Right renal cortex interstitium (tissue), 3 donors: ENCODE measurements around the gene GTF2A1L. TPM values are rescaled to one million over a fixed set of nuclear protein-coding genes. Genes with fewer than 3 reads are reported as not detected.
"Not testable (repeated sequence)": the region's sequence is repeated elsewhere in the genome, so short reads cannot be mapped to it uniquely, and the experiment has no call there.

Experiments used
- DNase-seq, 3 donors: peaks; one replicate each; pipeline ENCODE4 v3.0.0-alpha.2; 2013; ENCODE audit warnings: low read depth in 3 of 3, low spot score in 2 of 3
- polyA plus RNA-seq, 3 donors: library from polyadenylated mRNA; unstranded; fragments of 120-200 nt; gene quantifications; one replicate each; pipeline ENCODE4 v1.2.1, GENCODE V29; 2013; ENCODE audit not compliant: insufficient read length in 3 of 3

GTF2A1L gene
- polyA plus RNA-seq = 1 to 10 TPM in 1 of 3 donors, under 1 TPM in 1, not detected in 1; 0.35 to 1.6 TPM

DNA sequence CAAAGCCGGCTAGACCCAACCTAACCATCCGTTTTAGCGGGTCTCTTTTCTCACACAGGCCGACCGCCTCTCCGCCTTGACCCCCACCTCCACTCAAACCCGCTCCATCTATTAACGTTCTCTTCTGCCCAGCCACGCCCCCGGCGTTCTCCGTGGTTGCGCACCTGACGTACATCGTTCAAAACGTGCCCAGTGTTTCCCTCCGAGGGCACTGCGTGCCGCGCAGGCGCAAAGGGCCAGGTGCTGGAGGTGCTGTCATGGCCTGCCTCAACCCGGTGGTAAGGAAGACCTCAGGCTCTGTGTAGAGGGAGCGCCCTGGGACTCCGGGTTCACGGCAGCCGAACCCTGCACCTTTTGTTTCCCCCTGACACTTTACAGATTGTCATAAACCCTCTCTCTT is at the start of gene GTF2A1L:
TSS of gene GTF2A1L (plus strand) at position 239 of the 400 bp plus-strand sequence. CDS start at position 258, 19 bp downstream.
- no peak for DNase-seq

GRCh38 chr2:48568547-48568946 is 49.1 kb upstream of the GTF2A1L start:
- no peak for DNase-seq

DNA sequence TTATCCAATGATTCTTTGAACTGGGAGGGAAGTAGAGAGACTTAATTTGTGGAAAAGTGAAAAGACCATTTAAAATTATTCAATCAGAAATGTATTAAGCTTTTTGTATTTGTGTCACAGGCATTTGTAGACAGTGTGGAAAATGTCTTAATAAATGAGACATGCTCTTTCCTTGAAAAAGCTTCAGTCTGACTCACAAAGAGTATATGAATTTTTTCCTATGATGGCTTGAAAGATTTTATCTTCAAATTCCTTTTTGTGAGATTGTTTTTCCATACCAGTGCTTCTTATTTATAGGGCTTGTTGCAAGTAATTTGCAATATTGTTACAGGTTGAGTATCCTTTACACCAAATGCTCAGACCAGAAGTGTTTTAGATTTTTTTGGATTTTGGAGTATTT is 48.2 kb upstream of the GTF2A1L start:
- no peak for DNase-seq

DNA sequence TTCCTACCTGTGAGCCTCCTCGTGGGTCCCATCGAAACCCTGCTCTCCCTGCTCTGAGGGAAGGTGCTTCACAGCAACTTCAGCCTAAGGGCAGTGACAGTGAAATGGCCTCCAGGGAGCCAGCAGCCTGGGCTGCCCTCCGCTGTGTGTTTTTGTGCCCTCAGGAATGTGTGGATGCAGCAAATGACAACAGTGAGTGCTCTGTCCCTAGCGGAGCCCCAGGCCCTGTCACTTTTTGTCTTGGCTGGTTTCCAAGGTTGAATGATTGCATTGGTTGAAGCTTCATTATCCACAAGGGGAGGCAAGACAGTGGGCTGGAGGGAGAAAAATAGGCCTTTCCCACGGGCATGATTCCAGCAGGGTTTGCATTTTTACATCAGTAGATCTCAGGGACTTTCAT is 44.8 kb upstream of the GTF2A1L start:
- DNase-seq = no peak

DNA sequence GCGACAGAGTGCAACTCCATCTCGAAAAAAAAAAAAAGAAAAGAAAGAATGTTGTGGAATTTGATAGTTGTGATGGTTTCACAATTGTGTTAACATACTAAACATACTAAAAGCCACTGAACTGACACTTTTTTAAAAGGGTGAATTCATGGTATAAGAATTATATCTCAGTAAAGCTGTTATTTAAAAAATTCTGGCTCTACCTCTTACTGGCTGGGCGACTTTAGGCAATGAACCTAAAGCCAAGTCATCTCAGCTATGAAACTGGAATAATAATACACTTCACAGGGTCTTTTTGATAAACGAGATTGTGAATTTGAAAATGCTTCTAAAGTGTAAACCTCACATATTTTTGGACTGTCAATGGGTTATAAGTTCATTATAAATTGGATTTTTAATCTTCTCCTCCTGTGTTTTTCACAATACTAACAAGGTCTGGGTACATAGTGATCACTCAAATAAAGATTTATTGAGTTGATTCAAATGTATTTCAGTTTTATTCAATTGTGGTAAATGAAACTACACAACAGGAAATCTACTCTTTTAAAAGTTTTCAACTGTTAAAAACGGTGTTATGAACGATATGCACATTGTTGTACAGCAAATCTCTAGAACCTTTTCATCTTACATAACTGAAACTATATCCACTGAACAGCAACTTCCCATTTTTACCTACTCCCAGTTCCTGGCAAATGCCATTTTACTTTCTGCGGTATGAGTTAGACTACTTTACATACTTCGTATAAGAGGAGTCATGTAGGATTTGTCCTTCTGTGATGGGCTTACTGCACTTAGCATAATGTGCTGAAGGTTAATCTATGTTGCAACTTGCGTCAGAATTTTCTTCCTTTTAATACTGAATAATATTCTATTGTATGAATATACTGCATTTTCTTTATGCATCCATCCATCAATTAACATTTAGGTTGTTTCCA is 43.0 kb upstream of the GTF2A1L start:
- no peak for DNase-seq

DNA sequence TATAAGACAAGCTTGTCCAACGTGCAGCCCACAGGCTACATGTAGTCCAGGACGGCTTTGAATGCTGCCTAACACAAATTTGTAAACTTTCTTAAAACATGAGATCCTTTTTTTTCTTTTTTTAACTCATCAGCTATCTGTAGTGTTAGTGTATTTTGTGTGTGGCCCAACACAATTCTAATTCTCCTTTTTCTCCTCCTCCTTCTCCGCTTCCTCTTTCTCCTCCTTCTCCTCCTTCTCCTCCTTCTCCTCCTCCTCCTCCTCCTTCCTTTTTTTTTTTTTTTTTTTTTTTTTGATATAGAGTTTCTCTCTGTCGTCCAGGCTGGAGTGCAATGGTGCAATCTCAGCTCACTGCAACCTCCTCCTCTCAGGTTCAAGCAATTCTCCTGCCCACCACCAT is 39.3 kb upstream of the GTF2A1L start:
- no peak for DNase-seq

DNA sequence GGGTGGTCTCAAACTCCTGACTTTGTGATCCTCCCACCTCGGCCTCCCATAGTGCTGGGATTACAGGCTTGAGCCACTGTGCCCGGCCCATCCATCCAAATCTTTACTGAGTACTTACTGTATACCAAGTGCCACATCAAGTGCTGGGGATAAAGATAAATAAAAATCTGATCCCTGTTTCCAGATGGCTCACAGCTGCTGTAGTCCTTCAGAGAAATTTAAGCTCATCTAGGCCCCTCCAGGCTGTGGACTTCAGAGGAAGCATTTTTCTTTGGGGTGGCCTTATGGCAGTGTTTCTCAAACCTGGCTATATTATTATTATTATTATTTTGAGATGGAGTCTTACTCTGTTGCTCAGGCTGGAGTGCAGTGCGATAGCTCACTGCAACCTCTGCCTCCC is 33.7 kb upstream of the GTF2A1L start:
- DNase-seq = no peak

- no peak for DNase-seq
Measured at GRCh38 chr2:48584551-48584950, 33.1 kb upstream of the GTF2A1L start.

DNA sequence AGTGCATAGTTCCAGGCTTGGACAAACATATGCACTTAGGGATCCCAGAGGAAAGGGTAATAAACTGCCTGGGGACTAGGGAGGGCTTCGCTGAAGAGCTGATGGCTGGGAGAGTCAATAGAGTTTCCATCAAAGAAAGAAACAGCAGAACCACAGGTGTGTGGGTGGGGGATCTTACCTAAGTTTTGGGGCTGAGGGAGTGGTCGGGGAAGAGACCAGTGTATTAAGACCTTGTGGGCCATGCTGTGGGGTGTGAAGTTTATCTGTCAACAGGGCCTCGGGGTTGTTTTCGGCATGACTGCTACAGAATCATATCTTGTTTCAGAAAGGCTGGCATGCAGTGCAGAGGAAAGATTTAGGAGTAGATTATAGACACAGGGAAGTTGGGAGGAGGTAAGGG is 31.2 kb upstream of the GTF2A1L start:
- no peak for DNase-seq

DNA sequence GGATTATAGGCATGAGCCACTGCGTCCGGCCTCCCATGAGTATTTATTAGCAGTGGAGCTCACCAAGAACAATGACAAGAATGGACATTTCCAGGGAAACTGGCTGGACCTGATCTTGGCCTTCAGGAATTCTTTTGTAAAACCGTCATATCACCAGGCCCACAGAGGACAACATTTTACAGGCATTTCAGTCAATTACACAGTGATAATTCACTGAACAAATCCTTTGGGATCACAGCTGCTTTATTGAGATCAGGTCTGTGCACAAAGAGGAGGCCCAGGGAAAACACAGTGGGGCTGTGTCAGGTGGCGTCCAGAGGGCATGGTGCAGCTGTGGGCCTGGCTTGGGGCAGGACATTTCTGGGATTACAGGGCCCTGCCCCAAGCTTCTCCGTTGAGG is 30.1 kb upstream of the GTF2A1L start:
- DNase-seq = no peak

GRCh38 chr2:48587961-48588360 is 29.7 kb upstream of the GTF2A1L start:
- DNase-seq = no peak

DNA sequence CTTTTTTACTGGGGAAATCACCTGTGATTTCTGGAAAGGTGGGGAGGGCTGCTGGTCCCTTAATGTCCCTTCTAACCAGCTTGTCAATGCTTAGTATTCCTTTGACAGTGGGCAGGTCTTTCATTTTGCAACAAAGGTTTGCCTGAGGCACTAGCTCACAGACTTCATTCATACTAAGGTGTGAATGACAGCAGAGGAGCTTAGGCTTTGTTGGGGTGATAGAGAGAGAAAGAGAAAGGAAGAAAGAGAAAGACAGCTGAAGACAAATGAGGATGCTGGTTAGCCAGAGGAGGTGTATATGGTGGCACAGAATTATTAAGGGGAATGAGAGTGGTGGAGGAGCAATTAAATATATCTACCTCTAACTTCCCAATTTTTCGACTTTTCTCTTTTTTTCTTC is 28.9 kb upstream of the GTF2A1L start:
- no peak for DNase-seq

DNA sequence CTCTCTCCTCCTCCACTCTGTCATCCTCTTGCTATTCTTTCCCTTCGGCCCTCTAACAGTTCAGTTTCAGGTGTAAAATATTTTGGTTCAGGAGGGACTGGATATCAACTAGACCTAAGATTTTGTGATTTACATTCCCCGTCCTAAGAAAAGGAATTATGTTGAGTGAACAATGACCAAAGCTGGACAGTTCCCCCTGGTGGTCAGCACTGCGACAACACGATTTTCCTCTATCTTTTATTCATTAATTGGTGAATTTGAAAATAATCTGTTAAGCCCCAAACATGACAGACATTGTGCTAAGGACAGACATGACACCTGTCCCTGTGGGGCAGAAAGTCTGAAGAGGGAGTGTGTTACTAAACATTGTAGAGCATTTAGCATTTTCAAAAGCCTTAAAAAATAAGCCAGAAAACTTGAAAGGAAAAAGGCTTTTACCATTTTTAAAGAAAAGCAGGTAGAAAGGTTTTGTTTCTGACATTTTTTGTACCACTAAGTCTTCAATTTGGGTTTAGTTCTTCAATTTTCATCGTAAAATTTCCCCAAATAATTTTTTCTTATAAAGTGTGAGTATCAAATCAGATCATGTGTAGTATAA is 28.4 kb upstream of the GTF2A1L start:
- no peak for DNase-seq

- no peak for DNase-seq
Measured at GRCh38 chr2:48590017-48590416, 27.6 kb upstream of the GTF2A1L start.

- DNase-seq = no peak
Measured at GRCh38 chr2:48592067-48592466, 25.6 kb upstream of the GTF2A1L start.

GRCh38 chr2:48596751-48597150 is 20.9 kb upstream of the GTF2A1L start:
- DNase-seq = not testable (repeated sequence)

- no peak for DNase-seq
Measured at GRCh38 chr2:48597492-48597891, 20.2 kb upstream of the GTF2A1L start.

GRCh38 chr2:48600204-48600813 is 17.3 kb upstream of the GTF2A1L start:
- peak in 2 of 3 donors; percentile 25 to 40 for DNase-seq

- DNase-seq = no peak
Measured at GRCh38 chr2:48600917-48601316, 16.7 kb upstream of the GTF2A1L start.

DNA sequence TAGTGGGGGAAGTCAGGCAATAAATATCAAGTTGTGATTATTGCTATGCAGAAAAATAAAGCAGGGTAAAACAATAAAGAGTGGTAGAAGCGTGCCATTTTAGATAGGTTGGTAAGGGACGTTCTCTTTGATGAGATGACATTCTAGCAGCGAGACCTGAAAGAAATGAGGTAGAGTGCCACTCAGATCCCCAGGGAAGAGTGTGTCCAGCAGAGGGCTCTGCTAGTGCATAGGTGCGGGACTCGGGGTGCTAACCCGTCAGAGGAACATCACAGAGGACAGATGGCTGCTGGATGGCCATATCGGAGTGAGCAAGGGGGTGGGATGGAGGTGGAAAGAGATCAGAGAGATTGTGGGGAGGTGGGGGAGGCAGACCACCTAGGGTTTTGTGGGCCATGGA is 16.3 kb upstream of the GTF2A1L start:
- no peak for DNase-seq

DNA sequence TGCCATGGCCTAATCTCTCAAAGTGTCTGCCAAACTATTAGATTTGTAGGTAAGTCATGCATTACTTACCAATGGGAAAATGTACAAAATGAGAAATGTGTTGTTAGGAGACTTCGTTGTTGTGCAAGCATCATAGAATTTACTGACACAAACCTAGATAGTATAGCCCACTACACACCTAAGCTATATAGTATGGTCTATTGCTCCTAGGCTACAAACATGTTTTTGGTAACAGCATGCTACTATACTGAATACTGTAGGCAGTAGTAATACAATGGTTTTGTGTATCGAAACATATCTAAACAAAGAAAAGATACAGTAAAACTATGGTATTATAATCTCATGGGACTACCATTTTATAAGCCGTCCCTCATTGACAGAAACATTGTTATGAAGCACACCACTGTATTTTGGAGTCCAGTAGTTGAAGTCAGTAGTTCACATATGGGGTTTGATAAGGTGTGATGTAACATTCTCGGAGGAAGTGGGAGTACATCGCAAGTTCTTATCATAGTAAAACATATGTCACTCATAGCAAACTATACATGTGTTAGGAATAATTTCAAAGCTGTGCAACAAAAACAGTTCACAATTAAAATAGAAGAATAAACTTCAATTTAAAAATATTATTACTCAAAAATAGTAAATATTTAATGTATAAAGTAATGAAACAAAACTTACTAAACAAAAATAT is 12.0 kb upstream of the GTF2A1L start:
- DNase-seq = no peak
